WTC11 (cell line): ENCODE measurements around the gene BDKRB2. TPM values are rescaled to one million over a fixed set of nuclear protein-coding genes. Genes with fewer than 3 reads are reported as not detected.

Experiments used
- ATAC-seq: fragments of 200-7000 bp; cut with Tn5 transposase; 2 replicates; pipeline ENCODE4 v1.10.0; 2021; ENCODE audit warnings: mild to moderate bottlenecking, moderate library complexity
- CTCF ChIA-PET: fragments of 300-600 bp; sonication (Branson Sonifier 250); formaldehyde crosslinking; loops from one replicate; lab custom pipeline; 2021; ENCODE audit warnings: antibody characterized with exemption; lab: Charles Lee
- POLR2A ChIA-PET: fragments of 350-600 bp; sonication (Branson Sonifier 250); formaldehyde crosslinking; loops from one replicate; lab custom pipeline; 2021; ENCODE audit warnings: antibody characterized with exemption; lab: Charles Lee
- DNase-seq: peaks from one replicate; pipeline ENCODE4 v3.0.0; 2021; ENCODE audit warnings: low spot score
- H3K27ac Mint-ChIP-seq: 2 replicates; pipeline ENCODE4 v1.8.0; 2021; ENCODE audit warnings: mixed read lengths
- H3K27me3 Mint-ChIP-seq: 2 replicates; pipeline ENCODE4 v1.8.0; 2021; ENCODE audit warnings: low read depth, mild to moderate bottlenecking, moderate library complexity, mixed read lengths
- H3K36me3 Mint-ChIP-seq: 2 replicates; pipeline ENCODE4 v1.8.0; 2021; ENCODE audit warnings: mixed read lengths
- H3K4me1 Mint-ChIP-seq: 2 replicates; pipeline ENCODE4 v1.8.0; 2022; ENCODE audit warnings: mixed read lengths
- H3K4me3 Mint-ChIP-seq: 2 replicates; pipeline ENCODE4 v1.8.0; 2021; ENCODE audit warnings: mild to moderate bottlenecking, moderate library complexity, mixed read lengths
- H3K9me3 Mint-ChIP-seq: 2 replicates; pipeline ENCODE4 v1.8.0; 2021; ENCODE audit warnings: mixed read lengths
- ATF3 ChIP-seq: sonication (generic); formaldehyde crosslinking; conservative IDR thresholded peaks from 2 replicates; pipeline ENCODE4 v1.8.1; 2022; ENCODE audit warnings: mild to moderate bottlenecking, missing genetic modification reagents
- ELF4 ChIP-seq: sonication (generic); formaldehyde crosslinking; IDR thresholded peaks from 2 replicates; pipeline ENCODE4 v1.8.1; 2022; ENCODE audit warnings: low read depth, mild to moderate bottlenecking, moderate library complexity, missing genetic modification reagents
- EMX1 ChIP-seq: fragments of 250-450 bp; sonication (Bioruptor Pico); IDR thresholded peaks from 2 replicates; pipeline ENCODE4 v1.8.0; 2021; ENCODE audit warnings: mild to moderate bottlenecking
- ETV6 ChIP-seq: sonication (generic); formaldehyde crosslinking; IDR thresholded peaks from 2 replicates; pipeline ENCODE4 v1.8.1; 2022; ENCODE audit warnings: mild to moderate bottlenecking, missing genetic modification reagents
- NFE2L1 ChIP-seq: sonication (generic); formaldehyde crosslinking; IDR thresholded peaks from 2 replicates; pipeline ENCODE4 v1.8.1; 2023; ENCODE audit warnings: missing genetic modification reagents
- NFYB ChIP-seq: sonication (generic); formaldehyde crosslinking; conservative IDR thresholded peaks from 2 replicates; pipeline ENCODE4 v1.8.0; 2022; ENCODE audit warnings: low read depth, missing genetic modification reagents
- NR1H2 ChIP-seq: sonication (generic); formaldehyde crosslinking; IDR thresholded peaks from 2 replicates; pipeline ENCODE4 v1.9.0; 2021; ENCODE audit warnings: mild to moderate bottlenecking, moderate library complexity, missing genetic modification reagents
- PRDM15 ChIP-seq: sonication (generic); formaldehyde crosslinking; IDR thresholded peaks from 2 replicates; pipeline ENCODE4 v1.8.0; 2022; ENCODE audit warnings: missing genetic modification reagents
- PREB ChIP-seq: sonication (generic); formaldehyde crosslinking; IDR thresholded peaks from 2 replicates; pipeline ENCODE4 v1.8.1; 2022; ENCODE audit warnings: mild to moderate bottlenecking, missing genetic modification reagents, moderate library complexity, borderline replicate concordance
- PRRX2 ChIP-seq: fragments of 250-450 bp; sonication (Bioruptor Pico); IDR thresholded peaks from 2 replicates; pipeline ENCODE4 v1.8.0; 2021; ENCODE audit warnings: mild to moderate bottlenecking
- RORB ChIP-seq: fragments of 250-450 bp; sonication (Bioruptor Pico); IDR thresholded peaks from 2 replicates; pipeline ENCODE4 v1.9.0; 2021; ENCODE audit warnings: mild to moderate bottlenecking
- SOX15 ChIP-seq: fragments of 250-450 bp; sonication (Bioruptor Pico); IDR thresholded peaks from 2 replicates; pipeline ENCODE4 v1.9.0; 2021; ENCODE audit warnings: mild to moderate bottlenecking
- TEAD4 ChIP-seq: sonication (generic); formaldehyde crosslinking; IDR thresholded peaks from 2 replicates; pipeline ENCODE4 v1.8.0; 2022; ENCODE audit warnings: mild to moderate bottlenecking, missing genetic modification reagents
- USF1 ChIP-seq: sonication (generic); formaldehyde crosslinking; IDR thresholded peaks from 2 replicates; pipeline ENCODE4 v1.8.0; 2022; ENCODE audit warnings: mild to moderate bottlenecking, missing genetic modification reagents
- ZNF121 ChIP-seq: sonication (generic); formaldehyde crosslinking; IDR thresholded peaks from 2 replicates; pipeline ENCODE4 v1.8.0; 2023; ENCODE audit warnings: missing genetic modification reagents
- ZNF219 ChIP-seq: sonication (generic); formaldehyde crosslinking; IDR thresholded peaks from 2 replicates; pipeline ENCODE4 v1.8.0; 2023; ENCODE audit warnings: missing genetic modification reagents, mild to moderate bottlenecking, borderline replicate concordance
- ZNF232 ChIP-seq: sonication (generic); formaldehyde crosslinking; IDR thresholded peaks from 2 replicates; pipeline ENCODE4 v1.8.0; 2022; ENCODE audit warnings: mild to moderate bottlenecking, missing genetic modification reagents
- ZNF281 ChIP-seq: sonication (generic); formaldehyde crosslinking; IDR thresholded peaks from 2 replicates; pipeline ENCODE4 v1.8.0; 2023; ENCODE audit warnings: mild to moderate bottlenecking, missing genetic modification reagents
- ZNF423 ChIP-seq: fragments of 250-450 bp; sonication (Bioruptor Pico); IDR thresholded peaks from 2 replicates; pipeline ENCODE4 v2.1.2; 2022; ENCODE audit warnings: mild to moderate bottlenecking, moderate library complexity
- ZSCAN18 ChIP-seq: fragments of 250-450 bp; sonication (Bioruptor Pico); IDR thresholded peaks from 2 replicates; pipeline ENCODE4 v2.1.2; 2022; ENCODE audit warnings: mild to moderate bottlenecking, moderate library complexity
- total RNA-seq: library from RNA; stranded (reverse); gene quantifications from 3 replicates; pipeline ENCODE4 v1.2.3, GENCODE V29; 2021

BDKRB2 gene
- total RNA-seq, 1 experiment from 2014 or later = 0.17 TPM

GRCh38 chr14:96257056-96257455, 52.4 kb downstream of the BDKRB2 start:
- Mint-ChIP-seq H3K27me3 (no peaks in the 10 kb centered on the region), H3K27ac (no peak overlapping the region), H3K4me1 (peaks cover 6% of the 10 kb centered on the region), H3K36me3 (no peaks in the 10 kb centered on the region), H3K9me3 (peaks cover 5% of the 10 kb centered on the region), H3K4me3 (no peak overlapping the region)
- ATAC-seq (no peak), DNase-seq (no peak)
- CTCF ChIA-PET = interaction anchor here (1.1 kb wide), 1 partner anchor 157 kb away, joined by 7 read pairs; no protein-coding TSS in a partner anchor
- TF ChIP-seq ZNF232 (CRISPR knock-in tag) (no peak), ZNF423 (CRISPR knock-in tag) (no peak), NFYB (CRISPR knock-in tag) (no peak), ATF3 (no peak), NFE2L1 (CRISPR knock-in tag) (no peak), PRRX2 (CRISPR knock-in tag) (no peak), ZNF219 (CRISPR knock-in tag) (no peak), NR1H2 (CRISPR knock-in tag) (no peak), RORB (no peak)
- POLR2A ChIA-PET = interaction anchor here (0.6 kb wide), 1 partner anchor 327 kb away, joined by 3 read pairs; no protein-coding TSS in a partner anchor

GRCh38 chr14:96257900-96258299, 53.3 kb downstream of the BDKRB2 start:
- H3K4me1 Mint-ChIP-seq = peaks cover 6% of the 10 kb centered on the region
- no peak overlapping the region for H3K27ac Mint-ChIP-seq
- H3K27me3 Mint-ChIP-seq = no peaks in the 10 kb centered on the region
- no peak overlapping the region for H3K4me3 Mint-ChIP-seq
- peaks cover 5% of the 10 kb centered on the region for H3K9me3 Mint-ChIP-seq
- POLR2A ChIA-PET = no interaction called here
- DNase-seq (no peak), ATAC-seq (no peak)
- CTCF ChIA-PET = interaction anchor here (1.1 kb wide), 1 partner anchor 157 kb away, joined by 7 read pairs; no protein-coding TSS in a partner anchor
- no peak for TF ChIP-seq USF1 (CRISPR knock-in tag)
- no peak for TF ChIP-seq ETV6 (CRISPR knock-in tag)
- TF ChIP-seq ZNF219 (CRISPR knock-in tag) = no peak
- TF ChIP-seq SOX15 = no peak
- no peak for TF ChIP-seq ELF4 (CRISPR knock-in tag)
- TF ChIP-seq PREB (CRISPR knock-in tag) = no peak
- no peak for TF ChIP-seq RORB
- TF ChIP-seq ZNF232 (CRISPR knock-in tag) = no peak
- TF ChIP-seq ZNF281 (CRISPR knock-in tag) = no peak
- no peaks in the 10 kb centered on the region for H3K36me3 Mint-ChIP-seq

- H3K36me3 Mint-ChIP-seq = no peaks in the 10 kb centered on the region
- DNase-seq = no peak
- no peaks in the 10 kb centered on the region for H3K27me3 Mint-ChIP-seq
- ATAC-seq = no peak
- no peak overlapping the region for H3K27ac Mint-ChIP-seq
- H3K4me3 Mint-ChIP-seq = no peak overlapping the region
- peaks cover 5% of the 10 kb centered on the region for H3K9me3 Mint-ChIP-seq
- H3K4me1 Mint-ChIP-seq = no peaks in the 10 kb centered on the region
- CTCF ChIA-PET = interaction anchor here (6.5 kb wide), 1 partner anchor 161 kb away, joined by 53 read pairs; no protein-coding TSS in a partner anchor
- POLR2A ChIA-PET = no interaction called here
- no peak for TF ChIP-seq TEAD4 (CRISPR knock-in tag)
- TF ChIP-seq ATF3 = no peak
- no peak for TF ChIP-seq NFE2L1 (CRISPR knock-in tag)
- TF ChIP-seq ZSCAN18 (CRISPR knock-in tag) = no peak
- no peak for TF ChIP-seq USF1 (CRISPR knock-in tag)
- TF ChIP-seq ZNF121 (CRISPR knock-in tag) = no peak
- TF ChIP-seq PRDM15 = no peak
- no peak for TF ChIP-seq EMX1 (CRISPR knock-in tag)
Observed at GRCh38 chr14:96260341-96260821, 55.7 kb downstream of the BDKRB2 start.
